LNCaP clone FGC (cell line): ENCODE measurements around the gene FNDC8.

Experiments used
- DNase-seq: peaks from one replicate; pipeline ENCODE4 v3.0.0-alpha.2; 2011; ENCODE audit warnings: low read depth
- H3K4me3 ChIP-seq: 2 replicates; pipeline ENCODE4 v1.5.1; 2011; ENCODE audit warnings: mild to moderate bottlenecking, low read depth, low read length, control low read depth
- CTCF ChIP-seq: IDR thresholded peaks from 2 replicates; pipeline ENCODE4 v1.5.1; 2012; ENCODE audit warnings: mild to moderate bottlenecking; ENCODE audit not compliant: control insufficient read depth, insufficient read depth; ENCODE audit errors: extremely low read depth

The FNDC8 gene

GRCh38 chr17:35130392-35130791 lies 9.0 kb downstream of the FNDC8 start:
- H3K4me3 ChIP-seq: no peak overlapping the region
- no peak for DNase-seq
- no peak for TF ChIP-seq CTCF

GRCh38 chr17:35132099-35132498 lies 10.7 kb downstream of the FNDC8 start:
- no peak for TF ChIP-seq CTCF
- H3K4me3 ChIP-seq: no peak overlapping the region
- no peak for DNase-seq

- H3K4me3 ChIP-seq: no peak overlapping the region
- DNase-seq: no peak
These were observed 11.6 kb downstream of the FNDC8 start for GRCh38 chr17:35132816-35133550.

DNA sequence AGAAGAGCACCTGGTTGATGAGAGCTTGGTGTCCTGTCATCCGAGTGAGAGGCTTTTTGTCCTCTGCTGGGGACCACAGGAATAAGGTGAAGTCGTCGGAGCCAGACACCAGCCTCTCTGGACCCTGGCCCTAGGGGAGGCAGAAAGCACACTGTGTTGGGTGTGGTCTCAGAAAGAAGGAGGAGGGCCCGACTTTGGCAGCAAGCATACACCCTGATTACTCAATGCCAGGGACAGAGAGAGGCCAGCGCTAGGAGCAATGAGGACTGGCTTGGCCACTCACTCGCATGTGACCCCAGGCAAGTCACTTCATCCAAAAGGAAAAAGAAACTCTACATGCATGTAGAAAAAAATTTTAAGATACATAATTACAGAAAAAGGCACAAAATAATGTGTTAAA lies 13.9 kb downstream of the FNDC8 start:
- no peak overlapping the region for H3K4me3 ChIP-seq
- DNase-seq: no peak
- no peak for TF ChIP-seq CTCF

More at GRCh38 chr17:35132816-35133550, 11.6 kb downstream of the FNDC8 start:
- no peak for TF ChIP-seq CTCF

DNA sequence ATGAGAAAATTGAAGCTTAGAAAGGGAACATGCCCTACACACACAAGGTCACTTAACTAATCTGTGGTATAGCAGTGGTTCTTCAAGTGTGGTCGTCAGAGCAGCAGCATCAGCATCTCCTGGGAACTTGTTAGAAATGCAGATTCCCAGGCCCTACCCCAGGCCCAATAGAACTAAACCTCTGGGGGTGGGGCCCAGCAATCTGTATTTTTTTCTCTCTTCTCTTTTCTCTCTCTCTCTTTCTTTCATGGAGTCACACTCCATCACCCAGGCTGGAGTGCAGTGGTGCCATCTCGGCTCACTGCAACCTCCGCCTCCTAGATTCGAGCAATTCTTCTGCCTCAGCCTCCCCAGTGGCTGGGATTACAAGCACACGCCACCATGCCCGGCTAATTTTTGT lies 16.8 kb downstream of the FNDC8 start:
- no peak for DNase-seq

GRCh38 chr17:35141681-35142466 lies 20.5 kb downstream of the FNDC8 start, which contains the start of gene NLE1:
TSS of gene NLE1 (minus strand) at chr17:35142303. CDS start at chr17:35142275, 28 bp downstream.
- TF ChIP-seq CTCF: peak; percentile 97
- DNase-seq: peak; percentile 56
- H3K4me3 ChIP-seq: peak within 1 kb of the TSS; percentile 98

More for the DNA sequence above, 16.8 kb downstream of the FNDC8 start:
- H3K4me3 ChIP-seq: no peak overlapping the region
- no peak for TF ChIP-seq CTCF

GRCh38 chr17:35142467-35142796 lies 21.0 kb downstream of the FNDC8 start:
- peak overlapping the region; percentile 98; the same call in 1 of the 2 replicates for H3K4me3 ChIP-seq
- DNase-seq: no peak
- TF ChIP-seq CTCF: no peak
